Effector memory CD8-positive, alpha-beta T cell (primary cell): ENCODE data around the gene MYL7.

Experiments used
- ATAC-seq: fragments of 150-1000 bp; cut with Tn5 transposase; replicated peaks from 2 replicates; pipeline ENCODE4 v1.10.0; 2021; ENCODE audit warnings: mild to moderate bottlenecking, moderate library complexity
- DNase-seq, 3 experiments: peaks; one replicate each; pipeline ENCODE4 v3.0.0; 2021
- H3K27ac Mint-ChIP-seq, 2 donors: one replicate each; pipeline ENCODE4 v1.8.0; 2022; ENCODE audit warnings: mild to moderate bottlenecking in 2 of 2, mixed read lengths in 2 of 2, moderate library complexity in 2 of 2
- H3K27me3 Mint-ChIP-seq, 2 donors: one replicate each; pipeline ENCODE4 v1.8.0; 2022; ENCODE audit warnings: mixed read lengths in 2 of 2
- H3K36me3 Mint-ChIP-seq: one replicate; pipeline ENCODE4 v1.8.0; 2022; ENCODE audit warnings: mild to moderate bottlenecking, moderate library complexity, mixed read lengths; ENCODE audit not compliant: insufficient read depth
- H3K4me1 Mint-ChIP-seq, 2 donors: one replicate each; pipeline ENCODE4 v1.8.0; 2022; ENCODE audit warnings: low read depth in 2 of 2, mixed read lengths in 2 of 2
- H3K4me3 Mint-ChIP-seq, 2 donors: one replicate each; pipeline ENCODE4 v1.8.0; 2022; ENCODE audit warnings: mild to moderate bottlenecking in 2 of 2, mixed read lengths in 2 of 2, moderate library complexity in 2 of 2
- H3K9me3 Mint-ChIP-seq, 2 donors: one replicate each; pipeline ENCODE4 v1.8.0; 2022; ENCODE audit warnings: mixed read lengths in 2 of 2

MYL7 gene

DNA sequence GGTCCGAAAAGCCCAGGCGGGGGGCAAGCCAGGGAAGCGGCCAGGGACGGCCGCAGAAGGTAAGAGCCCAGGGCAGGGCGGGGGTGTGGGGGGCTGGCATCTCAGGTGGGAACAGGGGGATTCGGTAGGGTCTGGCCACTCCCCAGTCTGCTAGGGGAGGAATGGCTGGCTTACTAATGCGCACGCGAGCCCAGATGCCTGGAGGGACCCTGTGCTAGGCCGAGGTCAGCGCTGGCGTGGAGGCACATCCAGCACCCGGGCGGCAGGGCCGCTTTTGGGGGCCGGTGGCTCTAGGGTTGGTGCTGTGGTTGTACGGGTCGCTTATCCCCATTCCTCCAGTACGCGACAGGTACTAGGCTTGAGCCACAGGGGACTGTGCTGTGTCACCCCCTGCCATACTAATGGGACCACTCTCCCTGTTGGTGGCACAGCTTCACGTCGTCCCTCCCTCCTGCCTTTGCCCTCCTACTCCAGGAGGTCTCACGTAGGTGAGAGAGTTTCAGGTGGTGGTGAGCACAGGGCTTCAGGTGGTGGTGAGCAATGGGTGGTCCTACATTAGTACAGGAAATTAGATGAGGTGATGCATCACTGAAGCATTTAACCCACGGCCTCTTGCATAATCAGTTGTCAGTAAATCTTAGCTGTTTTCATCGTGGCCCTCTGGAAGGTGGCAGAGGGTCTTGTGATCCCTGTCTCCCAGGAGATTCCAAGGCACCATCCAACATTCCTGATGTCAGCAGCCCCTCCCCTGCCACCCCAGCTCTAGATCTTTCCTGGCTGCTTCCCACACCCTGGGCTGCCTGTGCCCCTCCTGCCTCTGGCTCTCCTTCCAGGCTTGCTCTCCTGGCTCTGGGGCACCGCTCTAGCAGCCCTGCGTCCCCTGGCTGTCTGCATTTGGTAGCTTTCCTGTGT lies 36.0 kb downstream of the MYL7 start:
- peak; percentile 26 for ATAC-seq
- H3K36me3 Mint-ChIP-seq, result no peaks in the 10 kb centered on the region
- no peaks in the 10 kb centered on the region for H3K9me3 Mint-ChIP-seq
- peaks cover 31 to 68% of the 10 kb centered on the region in 2 donors for H3K27me3 Mint-ChIP-seq
- H3K27ac Mint-ChIP-seq, result no peak overlapping the region
- peak overlapping the region; percentile 40 to 58 for H3K4me3 Mint-ChIP-seq
- peaks cover 0 to 3% of the 10 kb centered on the region in 2 donors for H3K4me1 Mint-ChIP-seq
- no peak for DNase-seq

DNA sequence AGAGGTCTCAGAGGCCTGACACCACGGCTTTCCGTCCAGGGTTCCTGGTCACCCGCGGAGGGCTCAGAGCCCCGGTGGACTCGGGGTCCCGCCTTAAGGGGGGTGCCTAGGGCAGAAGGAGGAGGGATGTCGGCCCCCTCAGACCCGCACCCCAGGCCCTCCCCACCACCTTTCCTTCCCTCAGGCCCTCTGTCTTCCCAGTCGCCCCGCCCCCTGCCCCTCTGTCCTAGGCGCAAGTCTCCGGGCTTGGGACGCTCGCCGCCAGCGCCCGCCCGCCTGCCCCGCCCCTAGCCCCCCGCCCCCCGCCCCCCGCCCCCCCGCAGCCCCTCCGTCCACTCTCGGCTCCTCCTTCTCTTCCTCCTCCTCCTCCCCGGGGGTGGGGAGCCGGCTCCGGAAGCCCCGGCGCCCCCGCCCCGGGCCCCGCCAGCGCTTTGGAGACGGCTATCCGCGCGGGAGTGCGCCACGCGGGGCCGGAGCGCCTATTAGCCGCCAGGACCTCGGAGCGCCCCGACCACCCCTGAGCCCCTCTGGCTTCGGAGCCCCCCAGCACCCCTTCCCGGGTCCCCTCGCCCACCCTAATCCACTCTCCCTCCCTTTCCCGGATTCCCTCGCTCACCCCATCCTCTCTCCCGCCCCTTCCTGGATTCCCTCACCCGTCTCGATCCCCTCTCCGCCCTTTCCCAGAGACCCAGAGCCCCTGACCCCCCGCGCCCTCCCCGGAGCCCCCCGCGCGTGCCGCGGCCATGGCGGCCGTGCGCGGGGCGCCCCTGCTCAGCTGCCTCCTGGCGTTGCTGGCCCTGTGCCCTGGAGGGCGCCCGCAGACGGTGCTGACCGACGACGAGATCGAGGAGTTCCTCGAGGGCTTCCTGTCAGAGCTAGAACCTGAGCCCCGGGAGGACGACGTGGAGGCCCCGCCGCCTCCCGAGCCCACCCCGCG lies 36.9 kb downstream of the MYL7 start, which contains the start of gene AEBP1:
Gene AEBP1 (plus strand): TSS at position 423 of the 937 bp plus-strand sequence. CDS start 321 bp downstream, at position 744.
- no peaks in the 10 kb centered on the region for H3K36me3 Mint-ChIP-seq
- peak within 1 kb of the TSS; percentile 40 to 58 for H3K4me3 Mint-ChIP-seq
- DNase-seq (no peak), ATAC-seq (peak; percentile 75)
- H3K27ac Mint-ChIP-seq, result no peak within 1 kb of the TSS
- peaks cover 0 to 3% of the 10 kb centered on the region in 2 donors for H3K4me1 Mint-ChIP-seq
- peaks cover 31 to 68% of the 10 kb centered on the region in 2 donors for H3K27me3 Mint-ChIP-seq
- no peaks in the 10 kb centered on the region for H3K9me3 Mint-ChIP-seq

DNA sequence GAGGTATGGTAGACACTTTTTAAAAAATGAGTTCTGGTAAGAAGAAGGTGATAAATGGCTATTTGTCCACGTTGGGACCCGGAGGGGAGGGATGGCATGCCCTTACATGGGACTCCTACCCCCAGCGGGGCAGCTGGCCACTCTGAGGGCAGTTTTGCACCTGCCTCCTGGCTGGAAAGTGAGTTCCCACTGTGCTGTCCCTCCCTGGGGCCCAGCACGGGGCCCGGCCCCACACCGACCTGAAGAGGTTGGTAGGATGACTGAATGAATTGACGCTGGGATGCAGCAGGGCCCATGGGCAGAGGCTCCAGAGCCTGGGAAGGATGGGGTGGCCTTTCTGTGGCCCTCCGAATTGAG lies 37.6 kb downstream of the MYL7 start:
- Mint-ChIP-seq H3K4me3 (peak overlapping the region; percentile 36 to 40), H3K9me3 (no peaks in the 10 kb centered on the region), H3K27ac (no peak overlapping the region), H3K36me3 (no peaks in the 10 kb centered on the region), H3K27me3 (peaks cover 31 to 64% of the 10 kb centered on the region in 2 donors), H3K4me1 (peaks cover 0 to 3% of the 10 kb centered on the region in 2 donors)
- DNase-seq (no peak), ATAC-seq (no peak)

DNA sequence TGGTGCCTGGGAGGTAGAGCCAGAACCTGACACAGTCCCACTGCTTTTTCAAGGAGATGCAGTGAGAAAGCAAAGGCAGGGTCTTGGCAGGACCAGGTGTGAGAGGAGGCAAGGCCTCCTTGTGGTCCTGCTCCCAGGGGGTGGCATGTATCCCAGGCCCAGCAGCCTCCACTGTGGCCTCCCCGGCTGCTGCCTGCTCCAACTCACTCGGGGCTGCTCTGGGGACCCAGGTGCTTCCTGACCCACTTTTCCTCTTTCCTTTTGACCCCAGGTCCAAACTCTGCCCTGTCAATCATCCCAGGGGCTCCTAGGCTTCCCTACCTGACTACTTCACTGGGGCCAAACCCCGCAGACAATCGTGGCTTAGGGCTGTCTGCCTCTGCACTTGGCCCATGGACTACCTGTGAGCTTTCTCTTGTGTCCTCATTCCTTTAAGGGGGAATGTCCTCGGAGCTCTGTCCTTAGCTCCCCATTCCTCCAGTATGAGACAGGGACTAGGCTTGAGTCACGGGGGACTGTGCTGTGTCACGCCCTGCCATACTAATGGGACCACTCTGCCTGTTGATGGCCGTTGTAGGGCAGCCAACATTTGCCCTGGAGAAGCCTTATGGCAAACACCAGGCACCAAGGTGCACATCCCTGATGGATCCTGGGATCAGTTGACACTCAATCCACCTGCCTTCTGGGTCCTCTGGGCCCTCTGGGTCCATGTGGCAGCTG lies 38.1 kb downstream of the MYL7 start:
- Mint-ChIP-seq H3K4me3 (peak overlapping the region; percentile 36 to 40), H3K36me3 (no peaks in the 10 kb centered on the region), H3K9me3 (no peaks in the 10 kb centered on the region), H3K4me1 (peaks cover 0 to 3% of the 10 kb centered on the region in 2 donors), H3K27me3 (peaks cover 31 to 59% of the 10 kb centered on the region in 2 donors), H3K27ac (no peak overlapping the region)
- DNase-seq, result no peak
- ATAC-seq, result no peak

DNA sequence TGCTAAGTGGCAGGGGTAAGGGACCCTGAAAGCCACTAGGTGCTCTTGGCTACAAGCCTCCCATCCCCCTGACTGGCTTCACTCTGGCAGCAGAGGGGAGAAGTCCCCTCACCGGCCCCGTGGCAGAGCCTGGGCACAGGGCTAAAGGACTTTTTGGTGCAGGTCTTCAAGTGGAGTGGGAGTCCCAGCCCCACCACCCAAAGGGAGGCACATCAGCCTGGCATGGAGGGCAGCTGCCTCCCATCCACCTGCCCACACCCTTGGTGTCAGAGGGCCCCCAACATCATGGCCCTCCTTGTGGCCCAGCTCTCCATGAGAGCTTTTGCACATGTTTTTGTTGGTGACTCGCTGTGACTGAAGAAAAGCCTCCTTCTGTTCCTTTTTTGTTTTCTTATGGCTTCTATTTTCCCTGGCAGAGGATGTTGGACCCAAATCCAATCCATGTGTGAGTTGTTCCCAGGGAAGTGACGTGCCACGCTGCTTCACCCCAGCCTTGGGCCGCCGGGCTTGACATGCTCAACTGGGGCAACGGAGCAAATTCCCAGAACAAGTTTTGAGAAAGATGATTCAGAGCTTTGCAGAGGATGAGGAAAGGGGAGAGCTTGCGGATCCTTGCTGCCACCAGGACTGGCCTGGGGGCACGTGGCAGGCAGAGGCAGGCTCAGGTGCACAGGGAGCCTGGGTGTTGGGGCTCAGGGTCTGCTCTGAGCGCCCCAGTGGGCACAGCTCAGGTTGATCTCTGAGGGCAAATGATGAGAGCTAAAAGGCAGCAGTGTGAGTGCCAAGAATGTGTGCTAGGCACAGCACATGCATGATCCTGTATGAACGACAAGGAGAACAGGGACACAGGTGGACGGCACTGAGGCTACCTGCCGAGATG lies 38.9 kb downstream of the MYL7 start:
- DNase-seq (no peak), ATAC-seq (no peak)
- Mint-ChIP-seq H3K4me3 (no peak overlapping the region), H3K27ac (no peak overlapping the region), H3K36me3 (no peaks in the 10 kb centered on the region), H3K9me3 (no peaks in the 10 kb centered on the region), H3K4me1 (peaks cover 0 to 3% of the 10 kb centered on the region in 2 donors), H3K27me3 (peaks cover 31 to 51% of the 10 kb centered on the region in 2 donors)

DNA sequence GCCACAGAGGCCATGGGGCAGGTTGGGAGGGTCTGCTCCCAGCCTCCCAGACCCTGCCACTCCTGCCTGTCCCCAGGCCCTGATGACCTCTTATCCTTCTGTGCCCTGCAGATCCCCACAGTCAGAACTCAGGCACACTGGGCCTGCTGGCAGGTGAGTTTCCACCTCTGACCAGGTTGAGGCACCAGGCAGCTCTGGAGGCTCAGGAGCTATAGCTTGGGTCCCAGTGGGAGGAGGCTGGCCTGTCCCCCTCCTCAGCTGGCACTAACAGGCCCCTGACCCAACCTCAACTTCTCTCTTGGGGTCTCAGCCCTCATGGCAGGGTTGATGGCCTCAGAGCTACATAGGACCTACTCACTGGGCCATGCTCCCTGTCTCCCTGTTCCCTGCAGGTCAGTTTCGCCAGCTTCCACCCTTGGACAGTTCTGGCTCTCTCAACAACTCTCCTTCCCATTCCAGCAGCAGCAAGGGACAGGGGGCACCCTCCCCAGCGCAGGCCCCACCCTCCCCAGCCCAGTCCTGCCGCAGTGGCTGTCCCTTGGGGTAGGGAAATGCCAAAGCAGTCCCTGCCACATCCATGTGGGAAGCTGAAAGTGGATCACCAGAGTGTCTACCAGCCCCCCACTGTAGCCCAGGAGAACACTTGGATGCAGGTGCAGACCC lies 39.7 kb downstream of the MYL7 start:
- Mint-ChIP-seq H3K4me1 (peaks cover 0 to 3% of the 10 kb centered on the region in 2 donors), H3K4me3 (no peak overlapping the region), H3K9me3 (no peaks in the 10 kb centered on the region), H3K27me3 (peaks cover 31 to 49% of the 10 kb centered on the region in 2 donors), H3K27ac (no peak overlapping the region), H3K36me3 (no peaks in the 10 kb centered on the region)
- no peak for ATAC-seq
- DNase-seq, result no peak

DNA sequence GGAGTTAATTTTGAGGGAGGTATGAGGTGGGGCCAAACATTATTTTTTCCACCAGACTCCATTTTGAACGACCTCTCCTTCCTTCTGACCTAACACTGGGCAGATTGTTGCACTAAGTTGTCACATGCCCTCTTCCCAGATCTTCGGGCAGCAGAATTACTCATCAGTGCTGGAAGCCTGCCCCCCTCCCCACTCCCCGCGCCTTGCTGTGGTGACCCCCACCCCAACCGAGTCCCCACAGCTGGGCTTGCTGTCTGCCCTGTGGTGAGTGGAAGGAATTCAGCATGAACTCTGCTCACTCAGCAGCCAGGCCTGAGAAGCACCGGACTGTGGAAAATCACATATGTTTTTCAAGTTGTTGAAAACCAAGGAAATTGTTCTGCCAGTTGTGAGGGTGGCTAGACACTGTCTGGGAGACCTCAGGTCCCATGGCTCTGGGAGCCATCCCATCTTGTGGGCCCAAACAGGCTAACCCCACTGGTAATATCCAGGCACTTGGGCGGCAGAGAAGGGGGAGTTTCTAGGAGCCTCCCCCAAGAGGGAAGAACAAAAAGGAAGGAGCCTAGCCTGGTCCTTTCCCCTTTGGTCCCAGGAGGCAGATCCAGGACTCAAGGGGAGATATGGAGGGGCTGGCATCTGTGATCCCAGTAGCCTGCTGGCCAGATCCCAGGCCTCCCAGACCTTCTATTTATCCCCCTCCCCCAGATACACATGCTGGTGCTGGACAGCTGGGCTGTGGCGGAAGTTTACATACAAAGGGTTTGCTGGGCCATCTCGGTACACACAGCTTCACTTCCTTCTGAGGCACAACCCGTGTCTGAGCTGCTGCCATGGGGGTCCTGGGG lies 40.5 kb downstream of the MYL7 start:
- no peak overlapping the region for H3K27ac Mint-ChIP-seq
- DNase-seq (no peak), ATAC-seq (no peak)
- no peaks in the 10 kb centered on the region for H3K9me3 Mint-ChIP-seq
- H3K4me1 Mint-ChIP-seq, result peaks cover 0 to 3% of the 10 kb centered on the region in 2 donors
- no peaks in the 10 kb centered on the region for H3K36me3 Mint-ChIP-seq
- H3K27me3 Mint-ChIP-seq, result peaks cover 23 to 44% of the 10 kb centered on the region in 2 donors
- H3K4me3 Mint-ChIP-seq, result no peak overlapping the region

DNA sequence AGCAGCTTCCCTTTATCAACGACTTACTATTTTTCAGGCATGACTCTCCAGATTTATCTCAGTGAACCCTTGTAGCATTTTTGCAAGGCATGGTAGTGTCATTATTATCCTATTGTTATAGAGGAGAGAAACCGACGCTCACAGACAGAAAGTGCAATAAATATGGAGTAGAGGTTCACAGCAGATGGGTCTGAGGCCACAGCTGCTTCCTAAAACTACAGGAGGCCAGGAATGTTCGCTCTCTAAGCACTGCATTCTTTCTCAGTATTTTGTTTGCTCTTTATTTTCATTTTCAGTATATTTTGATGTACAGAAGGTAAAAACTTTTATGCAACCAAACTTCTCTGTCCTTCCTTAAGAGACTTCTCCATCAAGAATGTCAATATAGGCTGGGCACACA lies 41.5 kb downstream of the MYL7 start:
- H3K4me1 Mint-ChIP-seq, result peaks cover 0 to 1% of the 10 kb centered on the region in 2 donors
- no peak overlapping the region for H3K4me3 Mint-ChIP-seq
- H3K9me3 Mint-ChIP-seq, result no peaks in the 10 kb centered on the region
- ATAC-seq (no peak), DNase-seq (no peak)
- peaks cover 14 to 34% of the 10 kb centered on the region in 2 donors for H3K27me3 Mint-ChIP-seq
- no peaks in the 10 kb centered on the region for H3K36me3 Mint-ChIP-seq
- H3K27ac Mint-ChIP-seq, result no peak overlapping the region

DNA sequence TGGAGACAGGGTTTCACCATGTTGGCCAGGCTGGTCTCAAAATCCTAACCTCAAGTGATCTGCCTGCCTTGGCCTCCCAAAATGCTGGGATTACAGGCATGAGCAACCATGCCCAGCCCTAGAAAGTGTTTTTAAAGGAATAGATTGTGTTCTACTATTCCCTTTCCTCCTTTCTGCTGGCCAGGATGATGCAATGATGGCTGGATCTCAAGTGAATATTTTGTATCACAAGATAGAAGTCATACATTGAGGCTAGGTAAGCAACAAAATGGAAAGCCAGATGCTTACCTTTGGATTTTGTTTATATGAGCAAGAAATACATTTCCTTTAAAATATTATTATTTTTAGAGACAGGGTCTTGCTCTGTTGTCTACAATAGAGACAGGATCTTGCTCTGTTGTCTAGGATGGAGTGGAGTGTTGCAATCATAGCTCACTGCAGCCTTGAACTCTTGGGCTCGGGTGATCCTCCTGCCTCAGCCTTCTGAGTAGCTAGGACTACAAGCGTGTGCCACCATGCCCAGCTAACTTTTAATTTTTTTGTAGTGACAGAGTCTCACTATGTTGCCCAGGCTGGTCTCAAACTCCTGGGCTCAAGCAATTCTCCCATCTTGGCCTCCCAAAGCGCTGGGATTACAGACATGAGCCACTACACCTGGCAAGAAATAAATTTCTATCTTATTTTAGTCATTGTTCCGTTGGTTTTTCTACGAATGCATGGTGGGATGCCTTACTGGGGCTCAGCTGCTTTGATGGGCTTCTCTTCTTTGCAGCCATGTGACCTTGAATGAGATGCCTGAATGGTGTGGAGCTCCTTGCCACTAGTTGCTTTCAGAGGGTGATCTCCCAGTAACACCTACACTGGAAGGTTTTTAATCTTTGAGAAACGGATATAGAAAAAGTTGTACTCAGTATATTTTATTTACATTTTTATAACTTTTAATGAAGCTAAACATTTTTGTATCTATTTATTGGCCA lies 42.8 kb downstream of the MYL7 start:
- H3K27ac Mint-ChIP-seq, result no peak overlapping the region
- H3K4me1 Mint-ChIP-seq, result peaks cover 0 to under 1% of the 10 kb centered on the region in 2 donors
- no peak for ATAC-seq
- peaks cover 11 to 29% of the 10 kb centered on the region in 2 donors for H3K27me3 Mint-ChIP-seq
- H3K9me3 Mint-ChIP-seq, result no peaks in the 10 kb centered on the region
- peaks cover 3% of the 10 kb centered on the region for H3K36me3 Mint-ChIP-seq
- H3K4me3 Mint-ChIP-seq, result no peak overlapping the region
- DNase-seq, result no peak

DNA sequence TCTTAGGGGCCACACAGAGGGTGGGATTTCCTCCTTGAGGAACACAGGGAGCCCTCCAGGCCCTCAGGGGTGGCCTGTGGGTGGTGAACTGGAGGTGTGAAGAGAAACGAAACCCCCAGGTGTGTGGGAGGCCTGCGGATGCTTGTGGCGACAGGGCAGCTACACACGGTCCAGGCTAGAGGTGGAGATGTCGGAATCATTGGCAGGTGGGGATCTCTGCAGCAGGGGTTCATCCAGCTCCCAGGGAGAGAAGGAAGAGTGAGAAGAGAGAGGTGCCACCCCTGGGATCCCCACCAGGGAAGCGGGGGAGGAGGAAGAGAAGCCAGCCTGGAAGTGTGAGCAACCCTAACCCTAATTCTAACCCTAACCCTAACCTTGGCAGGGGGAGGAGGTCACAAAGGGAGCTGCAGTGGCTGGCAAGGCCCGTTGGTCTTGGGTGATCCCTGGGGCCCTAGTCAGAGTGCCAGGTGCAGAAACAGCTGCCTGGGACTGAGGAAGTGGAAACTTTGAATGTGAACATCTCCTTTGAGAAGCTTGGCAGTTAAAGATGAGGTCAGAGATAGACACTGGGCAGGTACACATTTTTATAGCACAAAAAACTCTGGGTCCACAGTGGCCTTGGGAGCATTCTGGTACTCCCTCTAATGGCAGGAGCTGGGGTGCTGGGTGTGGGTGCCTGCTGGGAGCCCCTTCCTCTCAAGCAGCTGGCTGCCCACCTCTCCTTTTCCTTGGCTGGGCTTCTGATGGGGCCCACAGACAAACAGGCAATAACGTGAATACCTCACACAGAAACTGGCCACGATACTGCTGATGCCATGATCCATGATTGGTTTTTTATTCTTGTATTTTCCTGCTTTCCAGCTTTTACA lies 43.8 kb downstream of the MYL7 start:
- H3K9me3 Mint-ChIP-seq, result no peaks in the 10 kb centered on the region
- H3K27ac Mint-ChIP-seq, result no peak overlapping the region
- no peaks in the 10 kb centered on the region for H3K4me1 Mint-ChIP-seq
- peaks cover under 1 to 19% of the 10 kb centered on the region in 2 donors for H3K27me3 Mint-ChIP-seq
- ATAC-seq, result no peak
- no peak overlapping the region for H3K4me3 Mint-ChIP-seq
- H3K36me3 Mint-ChIP-seq, result peaks cover 5% of the 10 kb centered on the region
- no peak for DNase-seq
